Neutrophil (primary cell): Measurements from ENCODE around the gene ENOSF1.
"Not testable (repeated sequence)": the region's sequence is repeated elsewhere in the genome, so short reads cannot be mapped to it uniquely, and the experiment has no call there.

ENCODE experiments used
- H3K27ac ChIP-seq: fragments of 200-600 bp; sonication (generic); 2 replicates; pipeline ENCODE4 v1.5.1; 2016; ENCODE audit warnings: mild to moderate bottlenecking, moderate library complexity
- H3K27me3 ChIP-seq: fragments of 200-600 bp; sonication (generic); 2 replicates; pipeline ENCODE4 v1.6.0; 2016; ENCODE audit warnings: mild to moderate bottlenecking
- H3K36me3 ChIP-seq: fragments of 200-600 bp; sonication (generic); 2 replicates; pipeline ENCODE4 v1.5.1; 2017
- H3K4me1 ChIP-seq, 2 experiments: fragments of 200-600 bp in 1 of 2; sonication (generic) in 1 of 2; 1 replicate in 1 of 2; 2 replicates in 1 of 2; pipeline versions ENCODE4 v1.5.1 to v1.6.1; 2013 to 2016; ENCODE audit warnings: low read depth in 1 of 2, low read length in 1 of 2, mild to moderate bottlenecking in 1 of 2, moderate library complexity in 1 of 2; ENCODE audit not compliant: control insufficient read depth in 1 of 2, insufficient read depth in 1 of 2
- H3K4me3 ChIP-seq, 2 experiments: fragments of 200-600 bp in 1 of 2; sonication (generic) in 1 of 2; 1 replicate in 1 of 2; 2 replicates in 1 of 2; pipeline ENCODE4 v1.5.1; 2013 to 2016; ENCODE audit warnings: low read depth in 1 of 2, low read length in 1 of 2, mild to moderate bottlenecking in 1 of 2, moderate library complexity in 1 of 2
- H3K9me3 ChIP-seq: fragments of 200-600 bp; sonication (generic); 2 replicates; pipeline ENCODE4 v1.5.1; 2016
- TF ChIP-seq, protein P1 (sequence below): fragments of 200-600 bp; sonication (generic); IDR thresholded peaks from 2 replicates; pipeline ENCODE4 v1.5.1; 2016; ENCODE audit warnings: antibody characterized with exemption

ENOSF1 gene, protein sequence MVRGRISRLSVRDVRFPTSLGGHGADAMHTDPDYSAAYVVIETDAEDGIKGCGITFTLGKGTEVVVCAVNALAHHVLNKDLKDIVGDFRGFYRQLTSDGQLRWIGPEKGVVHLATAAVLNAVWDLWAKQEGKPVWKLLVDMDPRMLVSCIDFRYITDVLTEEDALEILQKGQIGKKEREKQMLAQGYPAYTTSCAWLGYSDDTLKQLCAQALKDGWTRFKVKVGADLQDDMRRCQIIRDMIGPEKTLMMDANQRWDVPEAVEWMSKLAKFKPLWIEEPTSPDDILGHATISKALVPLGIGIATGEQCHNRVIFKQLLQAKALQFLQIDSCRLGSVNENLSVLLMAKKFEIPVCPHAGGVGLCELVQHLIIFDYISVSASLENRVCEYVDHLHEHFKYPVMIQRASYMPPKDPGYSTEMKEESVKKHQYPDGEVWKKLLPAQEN

DNA sequence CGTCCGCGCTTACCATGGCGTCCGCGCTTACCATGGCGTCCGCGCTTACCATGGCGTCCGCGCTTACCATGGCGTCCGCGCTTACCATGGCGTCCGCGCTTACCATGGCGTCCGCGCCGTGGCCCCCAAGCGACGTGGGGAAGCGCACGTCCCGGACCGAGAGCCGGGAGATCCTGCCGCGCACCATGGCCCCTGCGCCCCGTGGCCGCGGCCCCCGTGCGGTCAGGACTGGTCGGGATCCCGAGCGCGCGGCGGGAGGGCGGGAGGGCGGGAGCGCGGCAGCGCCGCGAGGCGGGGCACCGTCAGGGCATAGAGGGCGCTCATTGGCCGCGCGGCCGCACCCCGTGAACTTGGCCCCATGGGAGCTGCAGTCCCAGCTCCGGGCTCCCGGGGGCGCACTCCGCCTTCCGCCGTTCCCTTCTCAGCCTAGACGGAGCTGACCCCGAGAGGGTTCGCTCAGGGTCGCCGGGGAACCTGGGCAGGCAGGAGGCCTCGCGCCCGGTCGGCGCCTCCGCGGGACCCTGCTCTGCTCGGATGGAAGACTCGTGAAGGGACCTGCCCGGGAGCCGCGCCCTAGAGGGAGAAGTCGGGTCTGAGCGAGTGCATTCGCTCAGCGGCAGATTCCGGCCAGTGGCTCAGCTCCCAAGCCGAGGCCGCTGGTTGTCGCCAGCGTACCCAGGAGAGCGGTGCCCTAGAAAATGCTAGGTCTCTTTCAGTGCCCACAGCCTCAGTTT, at the start of gene ENOSF1:
Gene ENOSF1 (minus strand): TSS at position 230 of the 734 bp plus-strand sequence. CDS start 43 bp downstream, at position 187.
- Histone ChIP-seq H3K27ac (no peak within 1 kb of the TSS), H3K4me1 (peaks cover 9 to 15% of the 10 kb centered on the region in 2 experiments), H3K9me3 (no peaks in the 10 kb centered on the region), H3K27me3 (peaks cover 52% of the 10 kb centered on the region), H3K4me3 (peak within 1 kb of the TSS; percentile 54 to 60), H3K36me3 (no peaks in the 10 kb centered on the region)
- TF ChIP-seq, protein P1, sequence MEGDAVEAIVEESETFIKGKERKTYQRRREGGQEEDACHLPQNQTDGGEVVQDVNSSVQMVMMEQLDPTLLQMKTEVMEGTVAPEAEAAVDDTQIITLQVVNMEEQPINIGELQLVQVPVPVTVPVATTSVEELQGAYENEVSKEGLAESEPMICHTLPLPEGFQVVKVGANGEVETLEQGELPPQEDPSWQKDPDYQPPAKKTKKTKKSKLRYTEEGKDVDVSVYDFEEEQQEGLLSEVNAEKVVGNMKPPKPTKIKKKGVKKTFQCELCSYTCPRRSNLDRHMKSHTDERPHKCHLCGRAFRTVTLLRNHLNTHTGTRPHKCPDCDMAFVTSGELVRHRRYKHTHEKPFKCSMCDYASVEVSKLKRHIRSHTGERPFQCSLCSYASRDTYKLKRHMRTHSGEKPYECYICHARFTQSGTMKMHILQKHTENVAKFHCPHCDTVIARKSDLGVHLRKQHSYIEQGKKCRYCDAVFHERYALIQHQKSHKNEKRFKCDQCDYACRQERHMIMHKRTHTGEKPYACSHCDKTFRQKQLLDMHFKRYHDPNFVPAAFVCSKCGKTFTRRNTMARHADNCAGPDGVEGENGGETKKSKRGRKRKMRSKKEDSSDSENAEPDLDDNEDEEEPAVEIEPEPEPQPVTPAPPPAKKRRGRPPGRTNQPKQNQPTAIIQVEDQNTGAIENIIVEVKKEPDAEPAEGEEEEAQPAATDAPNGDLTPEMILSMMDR: no peak

GRCh38 chr18:759864-760263, 47.4 kb upstream of the ENOSF1 start:
- H3K27me3 ChIP-seq, H3K4me1 ChIP-seq, H3K9me3 ChIP-seq, H3K27ac ChIP-seq, H3K36me3 ChIP-seq, H3K4me3 ChIP-seq: not testable (repeated sequence)

DNA sequence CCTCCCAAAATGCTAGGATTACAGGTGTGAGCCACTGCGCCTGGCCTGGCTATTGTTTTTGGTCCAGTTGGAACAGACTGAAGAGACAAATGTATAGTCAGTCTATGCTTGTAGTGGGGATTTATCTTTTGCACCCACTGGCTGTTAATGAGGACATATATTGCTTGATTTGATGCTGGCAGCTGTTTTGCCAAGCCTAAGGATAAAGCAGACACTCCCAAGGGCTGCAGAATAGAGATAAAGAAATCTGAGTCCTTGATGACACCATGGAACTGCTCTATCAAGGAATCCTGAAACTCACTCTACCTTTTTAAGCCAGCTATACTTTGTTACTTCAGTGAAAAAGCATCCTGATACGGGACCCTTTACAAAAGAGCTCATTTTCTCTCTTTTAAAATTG, 43.1 kb upstream of the ENOSF1 start:
- Histone ChIP-seq H3K9me3 (no peaks in the 10 kb centered on the region), H3K27ac (no peak overlapping the region), H3K27me3 (peaks cover 12% of the 10 kb centered on the region), H3K4me1 (no peaks in the 10 kb centered on the region), H3K36me3 (no peaks in the 10 kb centered on the region), H3K4me3 (no peak overlapping the region)
- TF ChIP-seq, protein P1: no peak

- no peak overlapping the region for H3K4me3 ChIP-seq
Measured at GRCh38 chr18:754656-755055, 42.2 kb upstream of the ENOSF1 start.

GRCh38 chr18:750456-750855, 38.0 kb upstream of the ENOSF1 start:
- Histone ChIP-seq H3K4me1 (no peaks in the 10 kb centered on the region), H3K27ac (no peak overlapping the region), H3K27me3 (peaks cover 24% of the 10 kb centered on the region), H3K4me3 (no peak overlapping the region), H3K9me3 (no peaks in the 10 kb centered on the region), H3K36me3 (no peaks in the 10 kb centered on the region)
- TF ChIP-seq, protein P1: no peak

More at GRCh38 chr18:754656-755055, 42.2 kb upstream of the ENOSF1 start:
- Histone ChIP-seq H3K27me3 (peaks cover 18% of the 10 kb centered on the region), H3K27ac (no peak overlapping the region), H3K36me3 (no peaks in the 10 kb centered on the region), H3K4me1 (no peaks in the 10 kb centered on the region), H3K9me3 (no peaks in the 10 kb centered on the region)
- TF ChIP-seq, protein P1: no peak
